Fibroblast of lung (primary cell): ENCODE data around the gene BNIPL.

Source experiments
- EZH2 ChIP-seq: IDR thresholded peaks from 2 replicates; pipeline ENCODE4 v1.5.1; 2012; ENCODE audit warnings: low read length, control low read depth, mild to moderate bottlenecking; ENCODE audit errors: missing control alignments
- TF ChIP-seq, protein P1 (sequence below), 2 donors: IDR thresholded peaks in 1 of 2; conservative IDR thresholded peaks in 1 of 2; 1 replicate in 1 of 2; 2 replicates in 1 of 2; pipeline ENCODE4 v1.5.1; 2011 to 2012; ENCODE audit warnings: low read length in 2 of 2, control low read depth in 1 of 2, inconsistent platforms in 1 of 2, low read depth in 1 of 2, mild to moderate bottlenecking in 1 of 2

DNA sequence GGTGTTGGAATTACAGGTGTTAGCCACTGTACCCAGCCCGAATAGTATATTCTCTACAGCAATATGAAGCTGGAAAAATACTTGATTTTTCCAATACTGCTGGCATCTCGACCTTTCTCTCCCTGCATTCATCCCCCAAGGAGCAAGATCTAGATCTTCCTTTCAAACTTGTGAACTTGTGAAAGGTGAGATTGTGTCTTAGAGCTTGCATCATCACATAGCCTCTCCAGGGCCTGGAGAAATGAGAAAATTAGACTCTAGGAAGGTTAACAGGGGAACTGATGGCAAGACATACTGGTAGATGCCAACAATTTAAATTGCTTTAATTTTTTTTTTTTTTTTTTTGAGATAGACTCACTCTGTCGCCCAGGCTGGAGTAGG, 26.1 kb upstream of the BNIPL start:
- TF ChIP-seq, protein P1, sequence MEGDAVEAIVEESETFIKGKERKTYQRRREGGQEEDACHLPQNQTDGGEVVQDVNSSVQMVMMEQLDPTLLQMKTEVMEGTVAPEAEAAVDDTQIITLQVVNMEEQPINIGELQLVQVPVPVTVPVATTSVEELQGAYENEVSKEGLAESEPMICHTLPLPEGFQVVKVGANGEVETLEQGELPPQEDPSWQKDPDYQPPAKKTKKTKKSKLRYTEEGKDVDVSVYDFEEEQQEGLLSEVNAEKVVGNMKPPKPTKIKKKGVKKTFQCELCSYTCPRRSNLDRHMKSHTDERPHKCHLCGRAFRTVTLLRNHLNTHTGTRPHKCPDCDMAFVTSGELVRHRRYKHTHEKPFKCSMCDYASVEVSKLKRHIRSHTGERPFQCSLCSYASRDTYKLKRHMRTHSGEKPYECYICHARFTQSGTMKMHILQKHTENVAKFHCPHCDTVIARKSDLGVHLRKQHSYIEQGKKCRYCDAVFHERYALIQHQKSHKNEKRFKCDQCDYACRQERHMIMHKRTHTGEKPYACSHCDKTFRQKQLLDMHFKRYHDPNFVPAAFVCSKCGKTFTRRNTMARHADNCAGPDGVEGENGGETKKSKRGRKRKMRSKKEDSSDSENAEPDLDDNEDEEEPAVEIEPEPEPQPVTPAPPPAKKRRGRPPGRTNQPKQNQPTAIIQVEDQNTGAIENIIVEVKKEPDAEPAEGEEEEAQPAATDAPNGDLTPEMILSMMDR (conservative IDR thresholded peaks at IDR 0.05 in 1 of 2, IDR thresholded peaks at IDR 0.05 in 1 of 2; ENCODE audit: low read depth in 1 of 2, low read length in 2 of 2), result no peak
- TF ChIP-seq EZH2, result no peak
